HG03039 (cell line): Measurements from ENCODE around the gene EIF2S1.

Experiments
- ATAC-seq: cut with Tn5 transposase; IDR thresholded peaks from one replicate; pipeline ENCODE4 v1.9.1; 2021; ENCODE audit warnings: mild to moderate bottlenecking, moderate library complexity; ENCODE audit not compliant: unreplicated experiment

The EIF2S1 gene

GRCh38 chr14:67432050-67432564, 72.0 kb downstream of the EIF2S1 start:
- no peak for ATAC-seq

DNA sequence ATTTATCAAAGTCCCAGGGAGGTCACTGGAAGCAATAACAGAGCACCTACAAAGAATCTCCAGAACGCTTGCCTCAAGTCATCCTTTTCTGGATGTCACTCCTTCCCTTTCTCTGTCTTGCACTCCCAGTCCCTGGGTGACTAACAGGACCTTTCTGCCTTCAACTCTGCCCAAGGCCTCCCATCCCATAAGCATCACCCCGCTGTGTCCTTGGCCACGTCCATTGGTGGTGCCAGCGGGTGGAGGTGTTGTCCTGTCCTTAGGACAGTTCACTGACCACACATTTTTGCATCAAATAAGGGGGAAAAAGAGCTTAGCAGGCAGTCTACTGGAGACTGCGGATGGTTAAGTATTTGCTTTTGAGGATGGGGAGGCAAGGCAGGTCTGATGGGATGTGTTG, 75.5 kb downstream of the EIF2S1 start:
- ATAC-seq: no peak
